ENCODE data around the gene LSM14B.

DNA sequence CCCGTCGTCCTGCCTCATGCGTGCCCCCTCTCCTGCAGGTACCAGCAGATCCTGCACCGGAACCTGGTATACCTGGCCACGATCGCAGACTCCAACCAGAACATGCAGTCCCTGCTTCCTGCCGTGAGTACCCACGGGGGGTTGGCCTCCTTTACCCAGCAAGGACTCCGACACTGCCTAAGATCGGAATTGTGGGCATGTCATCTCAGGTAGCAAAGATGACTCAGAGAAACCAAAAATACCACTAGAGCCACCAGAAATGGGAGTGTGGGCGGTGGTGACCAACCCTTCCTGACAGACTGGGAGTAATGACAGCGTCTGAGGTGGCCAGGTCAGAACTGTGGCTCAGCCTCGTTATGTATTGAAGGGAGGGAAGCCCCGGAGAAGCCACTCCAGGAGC, 37.6 kb downstream of the LSM14B start:
- TF ChIP-seq, protein P1, sequence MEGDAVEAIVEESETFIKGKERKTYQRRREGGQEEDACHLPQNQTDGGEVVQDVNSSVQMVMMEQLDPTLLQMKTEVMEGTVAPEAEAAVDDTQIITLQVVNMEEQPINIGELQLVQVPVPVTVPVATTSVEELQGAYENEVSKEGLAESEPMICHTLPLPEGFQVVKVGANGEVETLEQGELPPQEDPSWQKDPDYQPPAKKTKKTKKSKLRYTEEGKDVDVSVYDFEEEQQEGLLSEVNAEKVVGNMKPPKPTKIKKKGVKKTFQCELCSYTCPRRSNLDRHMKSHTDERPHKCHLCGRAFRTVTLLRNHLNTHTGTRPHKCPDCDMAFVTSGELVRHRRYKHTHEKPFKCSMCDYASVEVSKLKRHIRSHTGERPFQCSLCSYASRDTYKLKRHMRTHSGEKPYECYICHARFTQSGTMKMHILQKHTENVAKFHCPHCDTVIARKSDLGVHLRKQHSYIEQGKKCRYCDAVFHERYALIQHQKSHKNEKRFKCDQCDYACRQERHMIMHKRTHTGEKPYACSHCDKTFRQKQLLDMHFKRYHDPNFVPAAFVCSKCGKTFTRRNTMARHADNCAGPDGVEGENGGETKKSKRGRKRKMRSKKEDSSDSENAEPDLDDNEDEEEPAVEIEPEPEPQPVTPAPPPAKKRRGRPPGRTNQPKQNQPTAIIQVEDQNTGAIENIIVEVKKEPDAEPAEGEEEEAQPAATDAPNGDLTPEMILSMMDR (IDR thresholded peaks at IDR 0.05 in 2 of 3, conservative IDR thresholded peaks at IDR 0.05 in 1 of 3; ENCODE audit: borderline replicate concordance in 1 of 3, insufficient read depth in 1 of 3, low read depth in 2 of 3, low read length in 2 of 3), result no peak
- no peak for TF ChIP-seq TCF7L2 (IDR thresholded peaks at IDR 0.05; ENCODE audit: borderline replicate concordance, extremely low read depth, insufficient read depth, insufficient read length)
- TF ChIP-seq EGR1 (IDR thresholded peaks at IDR 0.05; ENCODE audit: low read depth), result peak; percentile 97
- peak; percentile 47 for TF ChIP-seq POLR2AphosphoS5 (IDR thresholded peaks at IDR 0.05; ENCODE audit: low read depth, low read length)
- TF ChIP-seq CEBPB (IDR thresholded peaks at IDR 0.05; ENCODE audit: low read depth), result no peak
- peak; percentile 81; the same call in 1 of the 2 replicates for TF ChIP-seq JUND (IDR thresholded peaks at IDR 0.05)
- TF ChIP-seq EZH2phosphoT487 (IDR thresholded peaks at IDR 0.05; ENCODE audit: borderline replicate concordance), result no peak
- TF ChIP-seq POLR2A (IDR thresholded peaks at IDR 0.05; ENCODE audit: borderline replicate concordance, extremely low read depth, insufficient read depth, insufficient read length), result no peak
- TF ChIP-seq EZH2 (IDR thresholded peaks at IDR 0.05), result no peak
- no peak for TF ChIP-seq YY1 (IDR thresholded peaks at IDR 0.05; ENCODE audit: extremely low read depth, insufficient replicate concordance, low read depth, low read length)
- TF ChIP-seq, protein P2, sequence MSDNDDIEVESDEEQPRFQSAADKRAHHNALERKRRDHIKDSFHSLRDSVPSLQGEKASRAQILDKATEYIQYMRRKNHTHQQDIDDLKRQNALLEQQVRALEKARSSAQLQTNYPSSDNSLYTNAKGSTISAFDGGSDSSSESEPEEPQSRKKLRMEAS (IDR thresholded peaks at IDR 0.05), result peak; percentile 82
